ENCODE data around the gene ATP6V1E1.

DNA sequence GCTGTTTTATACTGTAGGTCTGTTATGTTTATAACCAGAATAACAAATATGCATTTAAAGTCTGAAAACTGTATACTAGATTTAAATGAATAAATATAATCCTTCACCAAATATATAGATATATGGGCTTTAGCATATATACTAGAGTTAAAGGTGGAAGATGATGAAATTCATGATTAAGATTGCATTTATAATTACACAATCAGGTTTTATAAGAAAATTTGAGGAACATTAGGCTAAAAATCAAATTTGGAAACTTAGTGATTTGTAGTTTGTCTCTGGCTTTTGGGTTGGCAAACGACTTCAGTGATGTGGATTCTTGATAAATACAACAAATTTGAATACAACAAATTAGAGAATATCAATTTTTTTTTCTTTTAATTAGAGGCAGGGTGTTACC lies 20.0 kb upstream of the ATP6V1E1 start:
- TF ChIP-seq EZH2phosphoT487 (IDR thresholded peaks at IDR 0.05; ENCODE audit: low read depth): no peak
- TF ChIP-seq, protein P1, sequence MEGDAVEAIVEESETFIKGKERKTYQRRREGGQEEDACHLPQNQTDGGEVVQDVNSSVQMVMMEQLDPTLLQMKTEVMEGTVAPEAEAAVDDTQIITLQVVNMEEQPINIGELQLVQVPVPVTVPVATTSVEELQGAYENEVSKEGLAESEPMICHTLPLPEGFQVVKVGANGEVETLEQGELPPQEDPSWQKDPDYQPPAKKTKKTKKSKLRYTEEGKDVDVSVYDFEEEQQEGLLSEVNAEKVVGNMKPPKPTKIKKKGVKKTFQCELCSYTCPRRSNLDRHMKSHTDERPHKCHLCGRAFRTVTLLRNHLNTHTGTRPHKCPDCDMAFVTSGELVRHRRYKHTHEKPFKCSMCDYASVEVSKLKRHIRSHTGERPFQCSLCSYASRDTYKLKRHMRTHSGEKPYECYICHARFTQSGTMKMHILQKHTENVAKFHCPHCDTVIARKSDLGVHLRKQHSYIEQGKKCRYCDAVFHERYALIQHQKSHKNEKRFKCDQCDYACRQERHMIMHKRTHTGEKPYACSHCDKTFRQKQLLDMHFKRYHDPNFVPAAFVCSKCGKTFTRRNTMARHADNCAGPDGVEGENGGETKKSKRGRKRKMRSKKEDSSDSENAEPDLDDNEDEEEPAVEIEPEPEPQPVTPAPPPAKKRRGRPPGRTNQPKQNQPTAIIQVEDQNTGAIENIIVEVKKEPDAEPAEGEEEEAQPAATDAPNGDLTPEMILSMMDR (IDR thresholded peaks at IDR 0.05; ENCODE audit: low read depth, low read length): no peak
